Astrocyte (in vitro differentiated cells and primary cell): ENCODE measurements around the gene SOAT2. TPM values are rescaled to one million over a fixed set of nuclear protein-coding genes. Genes with fewer than 3 reads are reported as not detected.

Experiments used
- DNase-seq: peaks from one replicate; pipeline ENCODE4 v3.0.0-alpha.2; 2010; ENCODE audit warnings: low read depth
- FAIRE-seq: peaks from 2 replicates; lab custom pipeline; 2011; peaks lifted over from hg19 to GRCh38; lab: Jason Lieb, UNC
- H2AFZ ChIP-seq: 2 replicates; pipeline ENCODE4 v1.6.0; 2012; ENCODE audit warnings: low read depth, low read length, inconsistent platforms
- H3K27ac ChIP-seq: 2 replicates; pipeline ENCODE4 v1.5.1; 2011; ENCODE audit warnings: low read depth, low read length, inconsistent platforms
- H3K27me3 ChIP-seq: 2 replicates; pipeline ENCODE4 v1.6.0; 2011; ENCODE audit warnings: low read length, inconsistent platforms; ENCODE audit not compliant: insufficient read depth
- H3K36me3 ChIP-seq: 2 replicates; pipeline ENCODE4 v1.5.1; 2011; ENCODE audit warnings: low read length, inconsistent platforms; ENCODE audit not compliant: insufficient read depth
- H3K4me1 ChIP-seq: 2 replicates; pipeline ENCODE4 v1.5.1; 2011; ENCODE audit warnings: low read length, inconsistent platforms; ENCODE audit not compliant: insufficient read depth
- H3K4me2 ChIP-seq: 2 replicates; pipeline ENCODE4 v1.6.0; 2012; ENCODE audit warnings: low read length, inconsistent platforms
- H3K4me3 ChIP-seq: 2 replicates; pipeline ENCODE4 v1.5.1; 2011; ENCODE audit warnings: low read depth, mild to moderate bottlenecking, low read length, inconsistent platforms; ENCODE audit not compliant: insufficient read depth
- H3K79me2 ChIP-seq: 2 replicates; pipeline ENCODE4 v1.6.0; 2012; ENCODE audit warnings: mild to moderate bottlenecking, low read length, inconsistent platforms; ENCODE audit not compliant: insufficient read depth
- H3K9ac ChIP-seq: 2 replicates; pipeline ENCODE4 v1.6.0; 2012; ENCODE audit warnings: mild to moderate bottlenecking, low read length, inconsistent platforms
- H3K9me3 ChIP-seq: 2 replicates; pipeline ENCODE4 v1.5.1; 2012; ENCODE audit warnings: low read depth, mild to moderate bottlenecking, low read length, inconsistent platforms; ENCODE audit not compliant: insufficient read depth
- H4K20me1 ChIP-seq: 2 replicates; pipeline ENCODE4 v1.6.0; 2012; ENCODE audit warnings: low read length, inconsistent platforms; ENCODE audit not compliant: insufficient read depth
- H3K27ac Mint-ChIP-seq: one replicate; pipeline ENCODE4 v1.8.0; 2021; ENCODE audit warnings: mild to moderate bottlenecking, mixed read lengths; ENCODE audit not compliant: unreplicated experiment
- H3K27me3 Mint-ChIP-seq: one replicate; pipeline ENCODE4 v1.8.0; 2021; ENCODE audit warnings: low read depth, mixed read lengths; ENCODE audit not compliant: unreplicated experiment
- H3K36me3 Mint-ChIP-seq: one replicate; pipeline ENCODE4 v1.8.0; 2021; ENCODE audit warnings: low read depth, mixed read lengths; ENCODE audit not compliant: unreplicated experiment
- H3K4me1 Mint-ChIP-seq: one replicate; pipeline ENCODE4 v1.8.0; 2021; ENCODE audit warnings: low read depth, mixed read lengths; ENCODE audit not compliant: unreplicated experiment
- H3K4me3 Mint-ChIP-seq: one replicate; pipeline ENCODE4 v1.8.0; 2021; ENCODE audit warnings: mild to moderate bottlenecking, moderate library complexity, mixed read lengths; ENCODE audit not compliant: unreplicated experiment
- H3K9me3 Mint-ChIP-seq: one replicate; pipeline ENCODE4 v1.8.0; 2021; ENCODE audit warnings: mild to moderate bottlenecking, mixed read lengths; ENCODE audit not compliant: unreplicated experiment
- CTCF ChIP-seq: IDR thresholded peaks from 2 replicates; pipeline ENCODE4 v1.5.1; 2011; ENCODE audit warnings: low read depth, mild to moderate bottlenecking, inconsistent platforms, low read length, moderate library complexity; ENCODE audit not compliant: insufficient read depth
- EZH2 ChIP-seq: IDR thresholded peaks from 2 replicates; pipeline ENCODE4 v1.6.1; 2012; ENCODE audit warnings: mild to moderate bottlenecking, low read length, inconsistent platforms; ENCODE audit not compliant: insufficient read depth
- total RNA-seq: library from RNA; stranded (reverse); gene quantifications from 2 replicates; pipeline ENCODE4 v1.2.1, GENCODE V29; 2021

Gene SOAT2
- total RNA-seq, 1 donor from 2014 or later, result not detected

GRCh38 chr12:53086361-53086760, 16.9 kb upstream of the SOAT2 start:
- H3K9me3 Mint-ChIP-seq, result no peaks in the 10 kb centered on the region
- peaks cover 14% of the 10 kb centered on the region for H3K27me3 Mint-ChIP-seq
- Histone ChIP-seq H3K4me2 (no peak overlapping the region), H3K9ac (no peak overlapping the region), H3K4me3 (no peak overlapping the region), H4K20me1 (no peaks in the 10 kb centered on the region), H3K27me3 (no peaks in the 10 kb centered on the region), H3K9me3 (no peaks in the 10 kb centered on the region), H3K4me1 (no peaks in the 10 kb centered on the region), H3K27ac (no peak overlapping the region), H3K36me3 (no peaks in the 10 kb centered on the region), H2AFZ (no peak overlapping the region), H3K79me2 (no peaks in the 10 kb centered on the region)
- peaks cover 2% of the 10 kb centered on the region for H3K4me1 Mint-ChIP-seq
- no peak overlapping the region for H3K4me3 Mint-ChIP-seq
- FAIRE-seq (no peak), DNase-seq (no peak)
- no peak for TF ChIP-seq CTCF
- TF ChIP-seq EZH2, result no peak
- H3K27ac Mint-ChIP-seq, result no peak overlapping the region
- no peaks in the 10 kb centered on the region for H3K36me3 Mint-ChIP-seq

GRCh38 chr12:53090105-53090504, 13.2 kb upstream of the SOAT2 start:
- no peaks in the 10 kb centered on the region for H3K79me2 ChIP-seq
- H3K27me3 Mint-ChIP-seq, result peaks cover 27% of the 10 kb centered on the region
- H3K4me2 ChIP-seq, result no peak overlapping the region
- TF ChIP-seq CTCF (no peak), EZH2 (no peak)
- H3K27ac Mint-ChIP-seq, result no peak overlapping the region
- no peak overlapping the region for H3K9ac ChIP-seq
- no peaks in the 10 kb centered on the region for H4K20me1 ChIP-seq
- H3K36me3 ChIP-seq, result no peaks in the 10 kb centered on the region
- H3K27ac ChIP-seq, result no peak overlapping the region
- H3K4me1 Mint-ChIP-seq, result no peaks in the 10 kb centered on the region
- no peaks in the 10 kb centered on the region for H3K9me3 ChIP-seq
- no peaks in the 10 kb centered on the region for H3K9me3 Mint-ChIP-seq
- no peaks in the 10 kb centered on the region for H3K27me3 ChIP-seq
- no peak overlapping the region for H2AFZ ChIP-seq
- no peak overlapping the region for H3K4me3 ChIP-seq
- H3K4me1 ChIP-seq, result no peaks in the 10 kb centered on the region
- FAIRE-seq (no peak), DNase-seq (no peak)
- H3K36me3 Mint-ChIP-seq, result no peaks in the 10 kb centered on the region
- H3K4me3 Mint-ChIP-seq, result no peak overlapping the region

GRCh38 chr12:53090554-53090953, 12.7 kb upstream of the SOAT2 start:
- Mint-ChIP-seq H3K4me3 (no peak overlapping the region), H3K9me3 (peaks cover 2% of the 10 kb centered on the region), H3K36me3 (no peaks in the 10 kb centered on the region), H3K27me3 (peaks cover 27% of the 10 kb centered on the region), H3K27ac (no peak overlapping the region), H3K4me1 (no peaks in the 10 kb centered on the region)
- Histone ChIP-seq H3K36me3 (no peaks in the 10 kb centered on the region), H3K4me3 (no peak overlapping the region), H3K4me2 (no peak overlapping the region), H2AFZ (no peak overlapping the region), H3K9me3 (no peaks in the 10 kb centered on the region), H3K79me2 (no peaks in the 10 kb centered on the region), H4K20me1 (no peaks in the 10 kb centered on the region), H3K27ac (no peak overlapping the region), H3K27me3 (no peaks in the 10 kb centered on the region), H3K9ac (no peak overlapping the region), H3K4me1 (no peaks in the 10 kb centered on the region)
- FAIRE-seq, result no peak
- no peak for DNase-seq
- no peak for TF ChIP-seq CTCF
